CD4-positive, alpha-beta T cell treated with Interleukin-6 at 100 ng/mL for 8 hours (primary cell): ENCODE results near the gene MRO.
"Not testable (repeated sequence)": the region's sequence is repeated elsewhere in the genome, so short reads cannot be mapped to it uniquely, and the experiment has no call there.

Source experiments
- DNase-seq: peaks from one replicate; pipeline ENCODE4 v3.0.0-alpha.2; 2020; ENCODE audit warnings: mixed read lengths, low spot score

Gene MRO

DNA sequence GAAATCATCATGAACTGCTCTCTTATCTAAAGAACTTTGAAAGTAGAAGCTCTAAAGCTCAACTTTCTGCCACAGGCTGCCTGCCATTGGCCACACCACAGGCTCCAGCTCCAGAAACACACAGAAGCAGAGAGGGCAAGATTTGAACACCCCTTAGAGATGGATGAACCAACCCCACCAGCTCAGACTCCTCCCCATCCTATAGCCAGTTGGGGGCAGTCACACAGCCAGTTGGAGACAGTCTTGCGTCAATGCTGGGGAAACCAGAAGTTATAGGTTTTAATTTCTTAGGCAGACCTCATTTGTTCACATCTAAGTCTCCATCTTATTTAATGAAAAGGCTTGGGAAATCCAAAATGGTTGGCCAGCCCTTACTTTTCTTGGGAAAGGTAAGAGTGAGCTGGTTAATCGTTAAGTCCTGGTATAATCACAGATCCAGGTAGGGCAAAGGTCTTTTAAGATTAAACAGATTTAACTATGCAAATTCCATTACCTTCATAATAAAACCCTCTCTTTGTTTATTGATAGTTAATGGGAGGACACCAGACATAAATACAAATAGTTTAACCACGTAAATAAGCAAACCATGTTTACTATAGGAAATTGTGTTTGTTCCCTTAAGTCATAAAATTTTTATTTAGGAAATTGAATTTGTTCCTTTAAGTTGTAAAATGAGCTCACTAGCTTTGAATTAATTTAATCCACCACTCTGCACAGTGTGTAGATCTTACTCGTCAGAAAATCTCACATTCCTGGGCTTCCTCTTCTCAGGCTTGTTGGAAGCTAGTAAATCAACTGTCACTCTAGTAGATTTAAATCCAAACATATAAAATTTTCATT, 28.0 kb downstream of the MRO start:
- DNase-seq, result no peak

DNA sequence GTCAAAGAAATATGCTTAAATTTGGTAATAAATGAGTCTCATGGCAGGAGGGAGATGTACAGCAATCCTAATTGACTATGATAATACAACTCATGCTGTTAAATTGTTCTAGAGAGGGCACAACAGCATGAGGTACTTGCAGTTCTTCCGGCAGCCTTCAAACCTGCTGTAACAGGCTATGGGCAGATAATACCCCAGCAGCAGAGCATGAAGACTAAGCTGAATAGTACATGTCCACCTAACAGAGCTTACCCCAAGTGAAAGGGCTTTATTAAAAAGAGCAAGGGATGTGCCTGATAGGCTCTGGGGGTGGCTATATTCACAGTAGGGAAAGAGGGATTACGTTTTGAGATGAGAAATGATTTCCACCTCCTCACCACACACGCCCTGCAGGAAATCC, 28.9 kb downstream of the MRO start:
- DNase-seq, result no peak

DNA sequence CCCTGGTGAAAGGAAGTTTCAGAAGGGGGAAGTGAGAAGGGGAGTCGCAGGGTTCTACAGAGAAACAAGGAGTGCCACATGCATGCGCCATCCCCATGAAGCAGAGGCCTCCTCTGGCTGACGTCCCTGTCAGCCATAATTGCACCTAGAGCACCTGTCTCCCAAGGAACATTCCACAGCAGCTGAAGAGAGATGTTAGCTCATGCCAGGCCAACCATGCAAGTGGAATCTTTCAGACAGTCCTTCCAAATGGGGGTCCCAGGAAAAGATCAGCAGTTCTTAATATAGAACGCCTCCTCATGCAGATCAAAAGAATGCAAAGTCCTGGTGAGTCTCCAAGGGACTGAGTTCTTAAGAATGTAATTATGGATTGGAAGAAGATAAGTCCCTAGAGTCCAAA, 29.6 kb downstream of the MRO start:
- no peak for DNase-seq

DNA sequence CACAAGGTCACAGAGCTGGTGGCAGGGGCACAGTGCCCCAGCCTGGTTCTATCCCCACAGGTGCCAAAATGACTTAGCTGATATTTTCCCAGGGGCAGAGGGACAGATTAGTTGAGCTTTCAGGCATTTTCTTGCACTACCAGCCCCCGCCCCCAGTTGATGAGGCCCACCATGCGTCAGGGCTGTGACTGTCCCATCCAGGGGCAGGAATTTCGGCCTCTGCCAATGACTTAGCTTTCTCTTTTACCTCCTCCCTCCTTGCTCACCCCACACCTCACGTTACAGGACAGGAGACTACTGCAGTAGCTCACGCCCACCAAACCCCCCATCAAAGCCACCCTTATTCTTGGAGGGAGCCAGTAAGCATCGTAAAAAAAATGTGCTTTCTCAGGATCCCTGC, 31.5 kb downstream of the MRO start:
- no peak for DNase-seq

DNA sequence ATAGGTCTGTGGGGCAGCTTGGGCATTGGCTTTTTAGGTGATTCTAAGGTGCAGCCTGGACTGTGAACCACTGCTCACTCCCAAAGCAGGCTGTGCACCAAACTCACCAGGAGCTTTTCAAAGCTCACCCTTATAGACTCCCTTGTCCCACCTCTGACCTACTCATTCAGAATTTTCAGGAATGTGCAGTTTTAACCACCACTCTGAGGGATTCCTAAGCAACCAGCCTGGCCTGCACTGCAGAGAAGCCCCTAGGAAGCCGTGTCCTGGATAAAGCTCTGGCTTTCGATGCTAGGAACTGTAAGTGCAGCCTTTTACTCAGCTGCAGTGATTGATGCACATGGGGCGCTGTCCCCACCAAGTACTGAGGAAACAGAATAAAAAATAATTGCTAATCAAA, 33.0 kb downstream of the MRO start:
- DNase-seq, result no peak

DNA sequence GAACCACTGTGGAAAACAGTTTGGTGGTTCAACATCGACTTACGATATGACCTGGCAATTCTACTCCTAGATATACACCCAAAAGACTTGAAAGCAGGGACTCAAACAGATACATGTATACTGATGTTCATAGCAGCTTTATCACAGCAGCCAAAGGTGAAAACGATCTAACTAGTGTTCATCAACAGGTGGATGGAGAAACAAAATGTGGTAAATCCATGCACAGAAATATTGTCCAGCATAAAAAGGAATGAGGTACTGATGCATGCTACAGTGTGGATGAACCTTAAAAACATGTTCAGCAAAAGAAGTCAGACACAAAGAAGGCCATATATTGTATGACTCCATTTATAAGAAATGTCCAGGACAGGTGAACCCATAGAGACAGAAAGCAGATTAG, 36.3 kb downstream of the MRO start:
- no peak for DNase-seq

DNA sequence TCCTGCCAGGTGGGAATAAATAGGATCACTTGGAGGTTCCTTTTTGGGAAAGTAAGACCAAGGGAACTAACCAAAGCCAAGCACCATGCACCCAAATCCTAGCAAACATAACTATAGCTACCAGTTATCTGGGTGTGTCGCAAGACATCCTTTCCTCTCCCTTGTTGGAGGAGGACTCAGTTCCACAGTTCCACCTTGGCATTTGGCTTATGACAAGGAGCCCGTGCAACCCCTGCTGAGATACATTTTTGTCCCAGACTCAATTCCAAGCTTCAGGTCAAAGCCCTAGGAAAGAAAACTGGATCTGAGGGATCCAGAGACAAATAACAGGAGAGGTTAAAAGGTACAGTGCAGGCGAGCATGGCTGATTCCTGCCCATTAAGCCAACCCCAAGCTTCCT, 40.8 kb downstream of the MRO start:
- not testable (repeated sequence) for DNase-seq

DNA sequence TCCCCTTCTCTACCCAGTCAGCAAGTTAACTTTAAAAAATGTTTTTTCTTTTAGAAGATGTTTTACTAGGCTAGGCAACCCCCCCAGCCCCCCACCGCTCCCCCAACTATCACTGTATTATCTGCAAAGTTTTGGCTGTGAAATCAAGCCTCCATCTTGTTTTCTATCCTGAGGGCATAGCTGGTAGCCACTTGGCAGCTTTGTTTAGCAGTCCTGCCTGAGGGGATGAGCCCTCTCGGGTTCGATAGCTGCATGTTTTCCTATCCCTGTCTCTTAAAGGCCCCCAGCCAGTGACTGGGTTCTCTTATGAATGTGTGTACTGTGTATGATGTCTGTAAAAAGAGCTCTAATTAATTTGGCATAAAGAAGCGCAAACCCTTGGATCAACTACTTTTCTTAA, 43.4 kb downstream of the MRO start:
- no peak for DNase-seq

DNA sequence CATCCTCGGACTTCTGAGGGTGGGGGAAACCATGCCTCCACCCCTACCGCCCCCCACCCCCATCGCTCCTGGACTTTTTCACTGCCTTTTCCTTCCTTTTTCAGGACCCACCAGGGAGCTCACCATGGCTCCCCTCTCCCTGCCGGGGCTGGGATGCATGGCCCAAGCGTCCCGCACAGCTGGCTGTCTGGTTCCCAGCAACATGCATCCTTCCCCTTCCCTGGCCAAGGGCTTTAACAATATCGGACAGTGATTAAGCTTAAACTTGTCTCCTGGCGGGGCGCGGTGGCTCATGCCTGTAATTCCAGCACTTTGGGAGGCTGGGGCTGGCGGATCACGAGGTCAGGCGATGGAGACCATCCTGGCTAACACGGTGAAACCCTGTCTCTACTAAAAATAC, 44.1 kb downstream of the MRO start:
- no peak for DNase-seq

DNA sequence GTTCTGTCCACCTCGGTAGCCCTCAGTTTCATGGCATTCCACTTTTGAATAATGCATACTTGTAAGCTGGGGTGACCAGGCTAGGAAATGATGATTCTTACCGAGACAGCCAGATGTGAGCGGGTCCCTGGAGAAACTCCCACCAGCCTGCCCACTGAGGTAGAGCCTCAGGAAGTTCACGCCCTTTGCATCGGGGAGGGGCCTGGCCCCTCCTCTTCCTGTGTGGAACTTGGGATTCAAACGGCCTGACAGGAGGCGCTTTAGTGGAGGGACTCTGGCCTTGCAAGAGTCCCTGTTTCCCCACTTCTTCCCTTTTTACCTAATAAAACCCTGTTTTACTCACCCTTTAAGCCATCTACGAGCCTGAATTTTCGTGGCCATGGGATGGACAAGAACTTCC, 44.6 kb downstream of the MRO start:
- DNase-seq, result no peak

DNA sequence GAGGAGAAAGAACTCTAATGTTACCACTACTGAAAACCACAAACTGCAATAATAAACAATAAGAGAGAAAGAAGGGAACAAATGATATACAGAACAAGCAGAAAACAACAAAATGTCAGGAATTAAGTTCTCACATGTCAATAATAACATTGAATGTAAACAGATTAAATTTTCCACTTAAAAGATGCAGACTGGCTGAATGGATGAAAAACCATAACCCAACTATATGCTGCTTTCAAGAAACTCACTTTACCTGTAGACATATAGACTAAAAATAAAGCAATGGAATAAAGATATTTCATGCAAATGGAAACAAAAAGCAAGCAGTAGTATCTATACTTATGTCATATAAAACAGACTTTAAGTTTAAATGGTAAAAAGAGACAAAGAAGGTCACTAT, 50.4 kb downstream of the MRO start:
- no peak for DNase-seq

DNA sequence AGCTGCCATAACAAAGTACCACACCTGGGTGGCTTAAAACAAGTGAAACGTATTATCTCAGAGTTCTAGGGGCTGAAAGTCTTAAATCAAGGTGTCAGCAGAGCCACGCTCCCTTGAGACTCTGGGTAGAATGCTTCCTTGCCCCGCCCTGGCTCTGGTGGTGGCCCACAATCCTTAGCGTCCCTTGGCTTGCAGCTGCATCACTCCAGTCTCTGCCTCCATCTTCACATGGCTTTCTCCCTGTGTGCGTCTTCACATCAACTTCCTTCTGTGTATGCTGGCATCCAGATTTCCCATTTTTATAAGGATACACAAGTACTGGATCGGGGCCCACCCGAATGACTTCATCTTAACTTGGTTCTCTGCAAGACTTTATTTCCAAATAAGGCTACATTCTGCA, 62.5 kb downstream of the MRO start:
- DNase-seq, result no peak

DNA sequence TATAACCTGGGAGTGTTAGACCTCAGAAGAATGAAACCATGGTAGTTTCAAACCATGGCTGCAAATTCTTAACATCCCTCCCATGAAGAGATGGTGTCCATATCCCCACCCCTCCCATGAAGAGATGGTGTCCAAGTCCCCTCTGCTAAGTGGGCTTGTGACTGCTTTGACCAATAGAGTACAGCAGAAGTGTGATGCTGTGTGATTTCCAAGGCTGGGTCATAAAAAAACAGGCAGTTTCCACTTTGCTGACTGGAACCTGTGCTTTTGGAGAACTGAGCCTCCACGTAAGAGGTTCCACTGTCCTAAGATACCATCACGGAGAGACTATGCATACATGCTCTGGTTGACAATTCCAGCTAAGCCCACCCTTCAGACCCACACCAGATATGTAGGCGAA, 65.5 kb downstream of the MRO start:
- no peak for DNase-seq

DNA sequence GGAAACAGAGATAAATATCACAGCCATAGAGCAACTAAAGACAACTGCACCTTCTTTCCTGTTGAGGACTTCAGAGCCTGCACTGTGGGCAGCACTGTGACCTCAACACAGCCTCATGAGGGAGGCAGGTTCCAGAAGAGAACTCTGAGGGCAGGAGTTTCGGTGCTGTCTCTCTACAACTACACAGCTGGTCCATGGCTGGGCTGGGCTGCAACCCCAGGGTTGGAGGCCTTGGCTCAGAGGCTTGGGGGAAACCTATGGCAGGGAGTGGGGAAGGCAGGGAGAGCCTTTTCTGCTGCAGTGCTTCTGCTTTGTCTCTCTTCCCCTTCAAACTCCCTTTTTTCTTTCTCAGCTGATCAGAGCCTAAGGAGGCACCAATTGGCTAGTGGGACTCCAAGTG, 66.5 kb downstream of the MRO start:
- no peak for DNase-seq

DNA sequence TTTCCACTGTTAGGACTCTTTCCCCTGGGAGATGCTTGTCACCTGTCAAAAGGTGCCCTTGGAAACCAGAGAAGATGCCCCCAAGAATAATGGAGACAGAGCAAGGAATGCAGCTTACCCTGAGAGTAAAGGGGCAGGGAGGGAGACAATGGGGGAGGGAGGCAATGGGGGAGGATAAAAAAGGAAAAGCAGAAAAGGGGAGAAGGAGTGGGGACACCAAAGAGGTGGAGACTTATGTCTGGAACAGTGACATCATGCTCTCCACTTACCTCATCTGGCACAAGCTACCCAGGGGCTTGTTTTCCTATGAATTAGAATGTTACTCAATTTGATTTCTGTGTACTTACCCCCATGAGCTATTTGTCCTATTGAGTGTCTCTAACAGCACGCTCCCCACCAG, 67.9 kb downstream of the MRO start:
- no peak for DNase-seq

DNA sequence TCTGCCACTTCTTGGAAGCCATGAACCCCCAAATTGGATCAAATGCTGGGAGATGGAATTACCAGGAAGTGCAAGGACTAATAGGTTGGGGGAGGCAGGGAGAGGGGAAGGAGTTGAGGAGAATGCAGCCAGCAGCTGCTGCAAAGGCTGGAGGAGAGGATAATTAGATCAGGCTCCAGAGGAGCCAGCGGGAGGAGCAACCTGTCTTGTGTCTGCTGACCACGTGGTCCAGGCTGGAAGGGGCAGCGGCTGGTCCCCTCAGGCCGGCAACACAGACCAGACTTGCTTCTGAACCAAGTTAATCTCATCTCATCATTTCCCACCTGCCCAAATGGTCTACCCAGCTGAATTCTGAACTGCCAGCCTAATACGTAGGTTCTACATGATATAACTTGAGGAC, 68.3 kb downstream of the MRO start:
- no peak for DNase-seq

DNA sequence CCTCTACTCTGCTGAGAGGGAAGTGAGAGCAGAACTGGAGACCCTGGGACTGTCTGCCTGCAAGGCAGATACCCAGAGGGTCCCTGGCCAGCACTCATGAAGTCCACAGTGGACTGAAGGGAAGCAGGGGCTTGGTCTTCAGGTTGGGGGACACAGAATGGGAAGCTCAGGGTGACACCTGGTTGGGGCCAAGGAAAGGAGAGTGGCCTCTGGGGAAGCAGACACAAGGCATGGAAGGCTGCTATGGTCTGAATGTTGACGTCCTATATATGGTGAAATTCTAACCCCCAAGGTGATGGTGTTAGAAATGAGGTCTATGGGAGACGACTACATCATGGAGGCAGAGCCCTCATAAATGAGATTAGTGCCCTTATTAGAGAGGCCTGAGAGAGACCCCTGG, 69.3 kb downstream of the MRO start:
- no peak for DNase-seq

DNA sequence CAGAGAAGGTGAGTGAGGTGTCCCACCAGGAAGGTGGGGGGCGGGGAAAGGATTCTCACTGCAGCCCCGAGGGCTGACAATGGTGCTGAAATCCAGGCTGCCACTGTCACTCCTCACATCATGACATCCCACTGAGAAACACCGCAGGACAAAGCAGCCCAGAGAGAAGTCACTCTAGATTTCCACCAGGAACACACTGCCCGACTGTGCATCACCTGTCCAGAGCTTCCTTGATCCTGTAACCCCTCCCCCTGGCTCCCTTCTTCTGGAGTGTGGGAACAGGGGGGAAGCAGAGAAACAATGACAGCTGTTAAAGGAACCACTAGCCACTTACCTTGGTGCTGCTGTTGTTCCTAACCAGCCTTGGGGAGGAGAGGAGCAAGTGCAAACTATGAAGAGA, 69.9 kb downstream of the MRO start:
- DNase-seq, result no peak

DNA sequence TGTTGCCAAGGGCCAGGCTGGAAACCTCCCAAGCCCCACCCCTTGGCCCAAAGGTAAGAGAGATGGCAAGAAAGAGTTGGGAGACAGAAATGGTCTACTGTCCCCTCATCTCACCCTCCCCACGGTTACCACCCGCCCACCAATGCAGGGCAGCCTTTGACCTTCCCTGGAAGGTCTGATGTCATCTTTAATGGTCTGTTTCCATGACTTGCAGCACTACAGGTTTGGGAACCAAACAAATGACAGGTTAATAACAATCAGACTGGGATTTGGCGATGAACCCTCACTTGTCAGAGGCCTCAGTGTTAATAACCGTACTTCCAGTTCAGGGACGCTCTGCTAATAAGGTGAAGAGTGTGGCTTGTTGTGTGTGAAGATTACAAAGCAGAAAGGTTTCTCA, 70.4 kb downstream of the MRO start:
- no peak for DNase-seq

DNA sequence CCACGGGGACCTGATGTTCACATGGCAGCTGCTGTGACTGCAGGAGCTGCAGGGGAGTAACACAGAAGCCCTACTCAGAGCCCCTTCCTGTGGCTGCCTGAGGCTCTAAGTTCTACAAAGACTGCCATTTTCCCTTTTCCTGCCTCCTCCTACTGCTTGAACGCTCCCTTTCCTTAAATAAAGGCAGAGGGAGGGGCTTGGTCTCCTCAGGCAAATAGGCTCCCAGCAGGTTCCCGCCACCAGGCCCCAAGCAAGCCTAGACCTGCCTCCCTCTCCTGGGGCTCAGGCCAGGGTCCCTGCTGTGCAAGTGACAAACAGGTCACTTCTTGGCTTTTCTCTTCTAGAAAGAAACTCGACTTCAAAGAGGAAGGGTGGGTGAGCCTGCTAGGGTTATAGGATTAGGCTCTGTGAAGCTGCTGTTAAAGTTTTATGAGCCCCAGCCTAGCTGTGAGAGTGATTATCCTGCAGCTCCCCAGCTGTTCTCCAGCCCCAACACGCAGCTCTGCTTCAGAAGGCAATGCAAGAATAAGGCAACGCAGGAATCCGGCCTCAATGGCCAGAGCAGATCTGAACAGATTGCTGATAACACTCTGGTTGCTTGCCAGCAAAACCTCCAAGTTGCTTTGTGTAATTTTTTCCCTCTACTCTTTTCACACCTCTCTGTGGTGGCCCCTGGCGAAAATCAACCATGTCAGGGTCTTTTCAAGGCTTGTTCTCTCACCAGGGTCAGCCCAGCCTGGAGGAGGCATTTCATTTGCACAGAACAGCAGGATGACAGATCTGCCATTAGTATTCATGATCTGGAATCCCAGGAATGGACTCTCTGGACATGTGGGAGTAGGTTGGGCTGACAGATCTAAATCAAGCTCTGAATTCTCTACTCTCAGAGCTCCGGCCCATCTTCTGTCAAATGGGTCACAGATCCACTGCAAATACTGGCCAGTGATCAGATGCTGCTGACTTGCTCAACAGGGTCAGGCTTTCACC, 71.3 kb downstream of the MRO start:
- DNase-seq, result no peak

DNA sequence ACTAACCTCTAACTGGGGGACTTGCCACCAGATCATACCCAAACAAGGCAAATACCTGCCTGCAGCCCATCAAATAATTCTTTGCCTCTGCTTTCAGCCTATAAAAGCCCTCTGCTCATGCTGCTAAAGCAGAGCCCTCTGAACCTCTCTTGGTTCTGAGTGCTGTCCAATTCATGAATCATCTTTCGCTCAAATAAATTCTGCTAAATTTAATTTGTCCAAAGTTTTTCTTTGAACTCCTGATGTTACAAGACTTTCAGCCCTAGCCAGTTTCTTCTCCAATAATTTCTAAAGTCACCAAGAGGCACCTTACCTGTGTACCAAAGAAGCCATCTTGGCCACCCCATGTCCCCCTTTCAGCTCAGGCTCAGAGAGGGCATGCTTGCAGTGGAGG, 72.0 kb downstream of the MRO start:
- DNase-seq, result no peak

DNA sequence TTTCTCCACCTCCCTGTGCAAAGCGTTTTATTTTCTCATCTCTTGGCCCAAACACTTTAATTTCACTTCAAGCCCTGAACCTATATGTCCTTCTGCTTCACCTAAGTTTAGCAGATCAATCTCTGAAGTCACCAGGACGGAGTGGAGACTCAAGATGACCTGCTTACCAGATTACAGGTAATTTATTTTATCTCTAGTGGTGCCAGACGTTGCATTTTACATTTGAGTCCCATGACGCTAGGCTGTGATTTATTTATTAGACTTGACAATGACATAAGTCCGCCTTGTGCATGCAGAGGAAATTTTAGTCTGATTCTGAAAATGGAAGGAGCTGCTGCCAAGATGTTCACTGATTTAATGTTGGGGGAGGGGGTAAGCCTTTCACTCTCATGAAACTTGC, 73.9 kb downstream of the MRO start:
- no peak for DNase-seq
